Measurements from ENCODE around the gene TAS2R10. TPM values are rescaled to one million over a fixed set of nuclear protein-coding genes. Genes with fewer than 3 reads are reported as not detected.

Gene TAS2R10, protein sequence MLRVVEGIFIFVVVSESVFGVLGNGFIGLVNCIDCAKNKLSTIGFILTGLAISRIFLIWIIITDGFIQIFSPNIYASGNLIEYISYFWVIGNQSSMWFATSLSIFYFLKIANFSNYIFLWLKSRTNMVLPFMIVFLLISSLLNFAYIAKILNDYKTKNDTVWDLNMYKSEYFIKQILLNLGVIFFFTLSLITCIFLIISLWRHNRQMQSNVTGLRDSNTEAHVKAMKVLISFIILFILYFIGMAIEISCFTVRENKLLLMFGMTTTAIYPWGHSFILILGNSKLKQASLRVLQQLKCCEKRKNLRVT
- not detected for total RNA-seq
- long read RNA-seq = 0 reads

GRCh38 chr12:10826258-10826657, at the start of gene TAS2R10:
Gene TAS2R10 (minus strand): TSS chr12:10826358. CDS start chr12:10826269, 89 bp downstream.
- intact Hi-C loops (cut with DNase I) = no loop called here
- DNase-seq (ENCODE audit: missing footprints) (no peak), ATAC-seq (no peak)

- DNase-seq (ENCODE audit: missing footprints) (no peak), ATAC-seq (no peak)
- intact Hi-C loops (cut with DNase I) = no loop called here
Observed at GRCh38 chr12:10873378-10873777, 47.2 kb upstream of the TAS2R10 start.

DNA sequence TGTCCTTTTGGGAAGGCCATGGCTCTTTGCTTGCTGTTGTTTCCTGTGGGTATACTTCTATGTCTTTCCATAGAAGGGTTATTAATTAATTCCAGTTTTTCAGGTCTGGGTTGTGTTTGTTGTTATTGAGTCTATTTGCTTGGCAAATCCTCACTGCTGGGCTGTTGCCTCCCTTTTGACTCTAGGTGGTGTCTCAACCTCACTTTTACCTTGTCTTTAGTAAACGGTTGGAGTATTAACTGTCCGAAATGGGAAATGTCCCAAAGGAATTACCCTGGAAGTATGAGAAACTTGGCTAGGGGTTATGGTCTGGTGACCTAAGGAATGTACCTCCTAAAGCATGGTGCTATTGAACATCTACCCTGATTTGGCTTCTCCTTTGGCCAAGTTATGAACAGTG, 41.2 kb upstream of the TAS2R10 start:
- DNase-seq (ENCODE audit: missing footprints) (no peak), ATAC-seq (no peak)
- intact Hi-C loops (cut with DNase I) = loop anchor here (10.0 kb wide), 1 partner anchor 327 kb away; no protein-coding TSS in a partner anchor

DNA sequence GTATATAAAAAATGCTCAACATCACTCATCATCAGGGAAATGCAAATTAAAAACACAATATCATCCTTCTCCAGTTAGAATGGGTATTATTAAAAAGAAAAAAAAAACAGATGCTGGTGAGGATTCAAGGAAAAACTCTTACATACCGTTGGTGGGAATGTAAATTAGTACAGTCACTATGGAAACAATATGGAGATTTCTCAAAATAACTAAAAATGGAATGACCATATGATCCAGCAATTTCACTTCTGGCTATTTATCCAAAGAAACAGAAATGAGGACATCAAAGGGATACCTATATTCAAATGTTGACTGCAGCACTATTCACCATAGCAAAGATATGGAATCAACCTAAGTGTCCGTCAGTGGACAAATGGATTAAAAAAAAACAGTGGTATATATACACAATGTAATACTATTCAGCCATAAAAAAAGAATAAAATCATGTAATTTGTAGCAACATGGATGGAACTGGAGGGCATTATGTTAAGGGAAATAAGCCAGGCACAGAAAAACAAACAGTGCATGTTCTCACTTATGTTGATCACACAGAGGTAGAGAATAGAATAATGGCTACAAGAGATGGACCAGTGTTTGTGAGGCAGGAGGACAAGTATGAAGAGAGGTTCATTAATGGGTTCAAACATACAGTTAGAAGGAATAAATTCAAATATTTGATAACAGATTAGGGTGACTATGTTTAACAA, 37.5 kb upstream of the TAS2R10 start:
- intact Hi-C loops (cut with DNase I) = loop anchor here (10.0 kb wide), 1 partner anchor 331 kb away; no protein-coding TSS in a partner anchor
- no peak for ATAC-seq

DNA sequence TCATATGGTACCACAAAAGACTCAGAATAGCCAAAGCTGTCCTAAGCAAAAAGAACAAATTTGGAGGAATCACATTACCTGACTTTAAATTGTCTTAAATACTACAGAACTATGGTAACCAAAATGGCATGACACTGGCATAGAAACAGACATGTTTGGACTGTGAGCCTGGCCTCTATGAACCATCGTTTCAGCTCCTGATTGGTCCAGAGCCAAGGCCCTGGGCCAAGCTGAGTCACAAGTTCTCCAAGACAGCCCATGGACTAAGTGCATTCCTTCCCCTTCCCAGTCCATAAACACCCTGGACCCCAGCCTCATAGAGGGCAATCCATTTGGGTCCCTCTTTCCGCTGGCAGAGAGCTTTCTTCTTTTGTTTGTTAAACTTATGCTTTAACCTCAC, 35.2 kb upstream of the TAS2R10 start:
- intact Hi-C loops (cut with DNase I) = loop anchor here (10.0 kb wide), 1 partner anchor 333 kb away; no protein-coding TSS in a partner anchor
- DNase-seq (ENCODE audit: missing footprints) (no peak), ATAC-seq (no peak)

More for the DNA sequence above, 37.5 kb upstream of the TAS2R10 start:
- DNase-seq (ENCODE audit: missing footprints) = no peak

DNA sequence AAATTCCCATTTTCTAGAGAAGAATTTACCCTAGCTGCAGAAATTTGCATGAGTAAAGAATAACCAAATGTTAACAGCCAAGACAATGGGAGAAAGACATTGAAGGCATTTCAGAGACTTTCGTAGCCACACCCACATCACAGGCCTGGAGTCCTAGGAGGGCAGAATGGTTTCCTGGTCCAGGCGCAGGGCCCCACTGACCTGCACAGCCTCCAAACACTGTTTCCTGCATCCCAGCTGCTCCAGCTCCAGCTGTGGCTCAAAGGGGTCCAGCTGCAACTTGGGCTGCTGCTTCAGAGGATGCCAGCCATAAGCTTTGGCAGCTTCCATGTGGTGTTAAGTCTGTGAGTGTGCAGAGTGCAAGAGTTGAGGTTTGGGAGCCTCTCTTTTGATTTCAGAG, 29.6 kb upstream of the TAS2R10 start:
- ATAC-seq = no peak
- intact Hi-C loops (cut with DNase I) = no loop called here
- peak; percentile 50 for DNase-seq (ENCODE audit: missing footprints)

DNA sequence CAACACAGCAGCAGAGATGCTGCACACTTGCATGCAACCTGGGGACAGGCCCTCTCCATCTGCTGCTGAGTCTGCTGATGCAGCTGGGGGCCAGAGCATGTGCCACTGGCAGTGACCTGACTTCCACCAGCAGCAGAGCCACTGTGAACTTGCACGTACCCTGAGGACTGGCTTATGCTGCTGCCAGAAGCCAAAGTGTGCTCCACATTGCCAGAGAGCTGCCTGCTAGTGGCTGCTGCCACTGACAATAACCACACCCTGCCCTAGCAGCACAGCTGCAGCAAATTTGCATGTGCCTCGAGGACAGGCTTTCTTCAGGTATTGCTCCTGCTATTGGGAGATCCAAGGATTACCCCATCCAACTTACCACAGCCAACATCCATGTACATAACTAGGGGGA, 27.6 kb upstream of the TAS2R10 start:
- intact Hi-C loops (cut with DNase I) = no loop called here
- ATAC-seq = no peak
- no peak for DNase-seq (ENCODE audit: missing footprints)

GRCh38 chr12:10851243-10851858, 25.2 kb upstream of the TAS2R10 start:
- intact Hi-C loops (cut with DNase I) = no loop called here
- ATAC-seq (no peak), DNase-seq (ENCODE audit: missing footprints) (no peak)

- no peak for DNase-seq (ENCODE audit: missing footprints)
- intact Hi-C loops (cut with DNase I) = no loop called here
- no peak for ATAC-seq
Observed at GRCh38 chr12:10849425-10849878, 23.3 kb upstream of the TAS2R10 start, which contains the start of gene PRR4. Gene PRR4 (minus strand): TSS chr12:10849475. CDS start chr12:10849437, 38 bp downstream.

DNA sequence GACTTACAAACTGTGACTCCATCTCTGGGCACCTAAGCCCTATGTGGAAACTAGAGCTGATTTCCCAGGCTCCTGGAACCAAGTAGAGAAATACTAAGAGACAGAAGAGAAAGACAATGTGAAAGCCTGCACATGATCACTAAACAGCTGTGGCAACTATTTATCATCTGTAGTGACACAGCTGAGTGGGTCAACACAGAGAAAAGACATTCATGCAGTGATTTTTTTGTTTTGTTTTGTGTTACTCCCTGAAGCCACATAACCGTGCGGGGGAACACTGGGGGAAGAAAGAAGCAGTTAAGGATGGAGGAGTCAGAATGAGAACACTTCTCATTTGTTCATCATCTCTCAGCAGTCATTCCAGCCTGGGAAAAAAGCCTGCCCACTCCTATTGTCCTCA, 21.6 kb upstream of the TAS2R10 start:
- intact Hi-C loops (cut with DNase I) = no loop called here
- ATAC-seq (no peak), DNase-seq (ENCODE audit: missing footprints) (no peak)

- intact Hi-C loops (cut with DNase I) = no loop called here
- ATAC-seq (no peak), DNase-seq (ENCODE audit: missing footprints) (no peak)
Observed at GRCh38 chr12:10842862-10843261, 16.7 kb upstream of the TAS2R10 start.

DNA sequence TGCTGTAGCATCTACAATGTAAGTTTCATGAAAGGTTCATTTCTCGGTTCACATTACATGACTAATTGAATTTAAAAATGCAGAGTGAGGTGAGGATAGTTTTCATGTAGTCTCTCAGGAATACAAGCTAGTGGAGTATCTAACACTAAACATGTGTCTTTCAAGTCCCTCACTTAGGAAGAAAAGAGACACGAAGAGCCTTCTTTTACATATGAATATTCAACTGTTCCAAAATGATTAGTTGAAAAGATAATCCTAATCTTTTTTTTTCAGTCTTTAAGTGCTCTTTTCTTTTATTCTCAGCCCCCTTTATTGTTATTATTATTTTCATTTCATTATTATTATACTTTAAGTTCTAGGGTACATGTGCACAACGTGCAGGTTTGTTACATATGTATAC, 12.3 kb upstream of the TAS2R10 start:
- no peak for ATAC-seq

DNA sequence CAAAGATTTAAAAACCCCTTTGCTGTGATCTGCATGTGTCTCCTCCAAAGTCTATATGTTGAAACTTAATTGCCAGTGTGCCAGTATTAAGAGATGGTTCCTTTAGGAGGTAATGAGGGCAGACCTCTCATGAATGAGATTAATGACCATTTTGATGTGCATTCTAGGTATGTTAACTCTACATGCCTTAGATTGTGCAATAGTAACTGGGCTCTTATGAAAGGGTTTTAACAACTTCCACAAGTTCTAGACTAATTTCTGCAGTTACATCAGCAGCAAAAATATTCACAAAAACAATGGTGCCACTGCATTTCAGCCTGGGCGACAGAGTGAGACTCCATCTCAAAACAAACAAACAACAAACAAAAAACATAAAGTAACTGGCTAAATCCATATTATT, 3.8 kb upstream of the TAS2R10 start:
- intact Hi-C loops (cut with DNase I) = no loop called here
- DNase-seq (ENCODE audit: missing footprints) (no peak), ATAC-seq (no peak)

More for the DNA sequence above, 12.3 kb upstream of the TAS2R10 start:
- DNase-seq (ENCODE audit: missing footprints) = no peak
- intact Hi-C loops (cut with DNase I) = no loop called here

DNA sequence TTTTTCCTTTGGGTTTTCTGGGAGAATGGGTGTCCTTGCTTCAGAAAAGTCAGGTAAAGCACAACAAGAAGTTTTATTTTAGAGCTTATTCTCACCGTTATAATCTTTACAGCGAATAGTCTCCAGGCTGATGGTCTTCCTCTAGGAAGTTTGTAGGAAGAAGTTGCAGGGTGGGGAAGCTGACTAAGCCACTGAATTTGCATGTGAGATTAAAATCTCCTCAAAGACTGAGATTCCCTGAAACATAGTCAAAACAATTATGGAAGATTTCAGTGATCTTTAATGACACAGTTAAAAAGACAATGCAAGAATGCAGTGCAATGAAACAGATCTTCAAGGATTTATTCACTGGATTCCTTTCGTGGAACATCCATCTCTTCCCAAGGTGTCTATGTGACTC, 1.2 kb downstream of the TAS2R10 start:
- intact Hi-C loops (cut with DNase I) = no loop called here
- ATAC-seq (no peak), DNase-seq (ENCODE audit: missing footprints) (no peak)

DNA sequence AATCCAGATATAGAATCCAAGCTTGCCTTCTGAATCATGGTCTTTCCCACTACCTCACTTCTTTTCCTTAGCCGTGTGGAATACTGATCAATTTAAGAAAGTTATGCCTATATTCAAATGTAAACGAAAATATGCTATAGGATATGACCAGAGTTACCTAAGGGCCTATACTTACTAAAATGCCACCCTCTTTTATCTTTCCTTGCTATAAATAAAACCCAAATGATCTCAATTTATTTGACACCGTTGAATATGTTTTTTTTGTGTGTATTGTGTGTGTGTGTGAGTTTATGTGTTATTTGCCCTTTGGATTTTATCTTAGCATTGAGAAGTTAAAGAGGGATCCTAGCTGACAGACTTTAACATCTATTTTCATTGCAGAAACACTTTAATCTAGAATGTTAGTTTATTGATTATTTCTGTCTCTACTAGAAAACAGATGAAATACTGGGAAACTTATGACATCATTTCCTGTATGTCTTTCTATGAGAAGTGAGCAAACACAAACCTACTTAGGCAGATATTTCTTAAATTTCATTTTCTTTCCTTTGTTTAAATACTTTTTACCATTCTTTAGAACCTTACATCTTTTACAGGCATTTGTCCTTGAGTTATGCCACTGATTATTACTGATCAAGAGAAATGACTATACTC, 14.1 kb downstream of the TAS2R10 start:
- intact Hi-C loops (cut with DNase I) = no loop called here
- DNase-seq (ENCODE audit: missing footprints) (no peak), ATAC-seq (no peak)

DNA sequence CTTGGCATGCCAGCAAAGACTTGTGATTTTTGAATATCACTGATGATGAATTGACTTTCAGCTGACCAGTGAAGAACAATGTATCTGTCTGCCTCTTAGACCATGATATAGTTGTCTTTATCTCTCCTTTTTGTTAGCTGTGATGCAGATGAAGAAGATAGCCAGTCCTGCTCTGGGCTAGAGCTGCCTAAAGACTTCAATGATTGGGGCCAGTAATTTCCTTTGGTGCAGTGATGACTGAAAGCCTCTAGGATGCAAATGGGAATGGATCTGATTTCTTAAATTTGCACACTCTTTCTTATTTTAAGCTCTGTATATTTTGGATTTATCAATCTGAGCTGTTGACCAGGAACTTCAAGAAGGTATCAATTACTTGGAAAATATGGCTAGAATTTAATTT, 16.1 kb downstream of the TAS2R10 start, which contains the start of gene TAS2R9:
Gene TAS2R9, minus strand, starts transcription at position 101 of the 400 bp plus-strand sequence. Its CDS starts 93 bp downstream, at position 8.
- no peak for DNase-seq (ENCODE audit: missing footprints)
- intact Hi-C loops (cut with DNase I) = no loop called here
- ATAC-seq = no peak

DNA sequence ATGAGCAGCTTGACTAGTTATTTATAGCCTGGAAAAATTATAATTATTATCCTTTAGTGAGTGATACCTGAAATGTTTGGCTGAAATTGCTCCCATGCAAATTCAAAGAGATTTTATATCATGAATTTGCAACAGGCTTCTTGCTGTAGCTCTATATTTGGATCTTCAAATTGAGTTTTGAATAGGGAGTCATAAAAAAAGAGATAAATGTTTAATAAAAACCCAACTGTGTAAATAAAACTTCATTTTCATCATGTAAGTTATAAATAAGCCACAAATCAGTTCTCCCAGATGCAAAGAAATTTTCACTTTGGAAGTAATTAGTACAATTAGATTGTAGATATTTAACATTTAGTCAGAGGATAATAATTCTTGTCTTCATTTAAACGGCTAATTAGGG, 19.0 kb downstream of the TAS2R10 start, which contains the start of gene TAS2R8:
Gene TAS2R8, minus strand, starts transcription at position 101 of the 400 bp plus-strand sequence. CDS start 306 bp downstream, outside the sequence.
- ATAC-seq = no peak
- no peak for DNase-seq (ENCODE audit: missing footprints)
- intact Hi-C loops (cut with DNase I) = no loop called here

DNA sequence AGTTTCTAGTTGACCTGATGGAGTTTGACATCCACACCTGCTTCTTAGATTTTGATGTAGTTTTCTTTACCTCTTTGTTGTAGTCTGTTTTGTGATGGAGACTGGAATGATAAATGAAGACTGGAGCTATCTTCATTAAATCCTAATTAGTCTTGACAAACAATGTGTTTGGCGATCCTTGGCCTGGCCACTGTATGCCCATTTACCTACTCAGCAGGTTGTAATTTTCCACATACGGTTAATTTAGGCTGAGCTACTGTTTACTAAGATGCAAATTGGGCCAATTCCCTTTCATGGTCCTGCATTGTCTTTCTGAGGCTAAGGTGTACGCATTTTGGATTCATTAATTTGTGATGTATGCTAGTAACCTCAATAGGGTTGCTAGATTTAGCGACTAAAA, 23.6 kb downstream of the TAS2R10 start, which contains the start of gene TAS2R7:
Gene TAS2R7, minus strand, starts transcription at position 41 of the 400 bp plus-strand sequence. CDS start 57 bp downstream, outside the sequence.
- DNase-seq (ENCODE audit: missing footprints) (no peak), ATAC-seq (no peak)
- intact Hi-C loops (cut with DNase I) = no loop called here

- intact Hi-C loops (cut with DNase I) = no loop called here
- ATAC-seq = no peak
- no peak for DNase-seq (ENCODE audit: missing footprints)
Observed at GRCh38 chr12:10801741-10802140, 24.4 kb downstream of the TAS2R10 start.

Measured in Right ventricle myocardium inferior (tissue), 1 donor.